Vagina (tissue), 2 donors: ENCODE data around the gene RNF214. TPM values are rescaled to one million over a fixed set of nuclear protein-coding genes. Genes with fewer than 3 reads are reported as not detected.

Experiments used
- DNase-seq, 2 donors: peaks; one replicate each; pipeline ENCODE4 v3.0.0-alpha.2; 2017; ENCODE audit errors: extremely low spot score in 2 of 2
- H3K27ac ChIP-seq: fragments of 200-600 bp; sonication (generic); one replicate; pipeline ENCODE4 v1.5.1; 2019
- H3K27me3 ChIP-seq: fragments of 200-600 bp; sonication (generic); one replicate; pipeline ENCODE4 v1.5.1; 2019
- H3K36me3 ChIP-seq, 2 donors: fragments of 200-600 bp; sonication (generic); one replicate each; pipeline ENCODE4 v1.5.1; 2017 to 2019
- H3K4me1 ChIP-seq: fragments of 200-600 bp; sonication (generic); one replicate; pipeline ENCODE4 v1.5.1; 2019
- H3K4me3 ChIP-seq, 2 donors: fragments of 200-600 bp; sonication (generic); 1 replicate in 1 of 2; 2 replicates in 1 of 2; pipeline ENCODE4 v1.5.1; 2016 to 2019
- H3K9me3 ChIP-seq: fragments of 200-600 bp; sonication (generic); one replicate; pipeline ENCODE4 v1.5.1; 2019
- POLR2A ChIP-seq, 2 donors: fragments of 450-650 bp; IDR thresholded peaks; one replicate each; pipeline ENCODE4 v1.6.1; 2017; ENCODE audit warnings: antibody characterized with exemption in 2 of 2, mild to moderate bottlenecking in 2 of 2, moderate library complexity in 2 of 2
- POLR2AphosphoS5 ChIP-seq, 2 donors: sonication (generic); formaldehyde crosslinking; IDR thresholded peaks; one replicate each; pipeline ENCODE4 v1.9.0; 2017; ENCODE audit warnings: antibody characterized with exemption in 2 of 2, mild to moderate bottlenecking in 2 of 2, low read depth in 1 of 2; ENCODE audit not compliant: insufficient read depth in 1 of 2
- intact Hi-C: fragments of 100-400 bp; cut with DNase I; formaldehyde crosslinking; loops from one replicate; pipeline ENCODE4 v1.15.1; 2023
- total RNA-seq: library from RNA; depleted of rRNA; stranded (reverse); fragments of >200 nt; gene quantifications from one replicate; pipeline ENCODE4 v1.2.3, GENCODE V29; 2016
- TF ChIP-seq, protein P1 (sequence below), 3 experiments: fragments of 450-650 bp in 2 of 3; fragments of 200-600 bp in 1 of 3; sonication (generic) in 1 of 3; IDR thresholded peaks; one replicate each; pipeline ENCODE4 v1.5.1; 2017 to 2019; ENCODE audit warnings: antibody characterized with exemption in 3 of 3, mild to moderate bottlenecking in 2 of 3, moderate library complexity in 2 of 3

The RNF214 gene
- total RNA-seq, 1 donor from 2014 or later = 10.8 TPM

DNA sequence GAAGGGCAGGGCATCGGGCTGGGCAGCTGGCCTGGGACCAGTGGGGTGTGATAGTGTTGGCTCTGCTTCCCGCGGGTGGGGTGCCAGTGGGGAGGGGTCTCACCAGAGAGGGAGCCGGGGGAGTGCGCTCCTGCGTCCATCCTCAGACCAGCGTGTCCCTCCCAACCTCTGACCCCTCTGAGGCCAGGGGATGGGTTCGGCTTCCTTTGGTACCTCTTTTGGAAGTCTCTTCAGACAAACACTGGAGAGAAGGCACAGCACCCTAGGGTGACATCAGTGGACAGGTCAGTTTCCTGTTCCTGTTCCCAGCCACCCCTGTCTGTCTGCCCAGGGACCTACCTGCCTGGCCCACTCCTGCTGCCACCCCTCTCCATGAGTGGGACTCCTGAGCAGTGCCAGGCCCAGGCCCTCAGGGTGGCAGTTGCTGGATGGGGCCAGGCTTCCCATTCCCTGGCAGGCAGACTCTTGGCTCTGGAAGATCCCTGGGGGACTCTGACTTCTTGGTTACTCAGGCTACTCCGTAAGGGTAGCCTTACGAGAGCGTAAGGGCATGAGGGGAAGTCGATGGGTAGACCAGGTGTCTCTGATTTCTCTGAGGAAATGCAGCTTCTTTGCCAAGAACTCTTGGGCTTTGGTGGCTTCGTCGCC is 30.7 kb upstream of the RNF214 start:
- Histone ChIP-seq H3K27ac (peak overlapping the region; percentile 78), H3K9me3 (no peaks in the 10 kb centered on the region), H3K36me3 (peaks cover 0 to 23% of the 10 kb centered on the region in 2 donors), H3K4me1 (peaks cover 21% of the 10 kb centered on the region), H3K27me3 (no peaks in the 10 kb centered on the region), H3K4me3 (peak overlapping the region; percentile 46 to 54)
- intact Hi-C loops = no loop called here
- DNase-seq = no peak
- TF ChIP-seq POLR2AphosphoS5 (IDR thresholded peaks at IDR 0.05; ENCODE audit: insufficient read depth in 1 of 2, low read depth in 1 of 2) (peak in 1 of 2 donors; percentile 22), POLR2A (IDR thresholded peaks at IDR 0.05) (no peak)
- TF ChIP-seq, protein P1, sequence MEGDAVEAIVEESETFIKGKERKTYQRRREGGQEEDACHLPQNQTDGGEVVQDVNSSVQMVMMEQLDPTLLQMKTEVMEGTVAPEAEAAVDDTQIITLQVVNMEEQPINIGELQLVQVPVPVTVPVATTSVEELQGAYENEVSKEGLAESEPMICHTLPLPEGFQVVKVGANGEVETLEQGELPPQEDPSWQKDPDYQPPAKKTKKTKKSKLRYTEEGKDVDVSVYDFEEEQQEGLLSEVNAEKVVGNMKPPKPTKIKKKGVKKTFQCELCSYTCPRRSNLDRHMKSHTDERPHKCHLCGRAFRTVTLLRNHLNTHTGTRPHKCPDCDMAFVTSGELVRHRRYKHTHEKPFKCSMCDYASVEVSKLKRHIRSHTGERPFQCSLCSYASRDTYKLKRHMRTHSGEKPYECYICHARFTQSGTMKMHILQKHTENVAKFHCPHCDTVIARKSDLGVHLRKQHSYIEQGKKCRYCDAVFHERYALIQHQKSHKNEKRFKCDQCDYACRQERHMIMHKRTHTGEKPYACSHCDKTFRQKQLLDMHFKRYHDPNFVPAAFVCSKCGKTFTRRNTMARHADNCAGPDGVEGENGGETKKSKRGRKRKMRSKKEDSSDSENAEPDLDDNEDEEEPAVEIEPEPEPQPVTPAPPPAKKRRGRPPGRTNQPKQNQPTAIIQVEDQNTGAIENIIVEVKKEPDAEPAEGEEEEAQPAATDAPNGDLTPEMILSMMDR (IDR thresholded peaks at IDR 0.05) = no peak

- Histone ChIP-seq H3K36me3 (peaks cover 0 to 23% of the 10 kb centered on the region in 2 donors), H3K9me3 (no peaks in the 10 kb centered on the region), H3K27me3 (no peaks in the 10 kb centered on the region), H3K4me1 (peaks cover 15% of the 10 kb centered on the region), H3K27ac (peak overlapping the region; percentile 78), H3K4me3 (peak overlapping the region; percentile 46 to 54)
- DNase-seq = no peak
- intact Hi-C loops = no loop called here
- TF ChIP-seq, protein P1 (IDR thresholded peaks at IDR 0.05) = no peak
- TF ChIP-seq POLR2AphosphoS5 (IDR thresholded peaks at IDR 0.05; ENCODE audit: insufficient read depth in 1 of 2, low read depth in 1 of 2) = no peak
- TF ChIP-seq POLR2A (IDR thresholded peaks at IDR 0.05) = no peak
Measured at GRCh38 chr11:117202386-117203068, 29.9 kb upstream of the RNF214 start.

DNA sequence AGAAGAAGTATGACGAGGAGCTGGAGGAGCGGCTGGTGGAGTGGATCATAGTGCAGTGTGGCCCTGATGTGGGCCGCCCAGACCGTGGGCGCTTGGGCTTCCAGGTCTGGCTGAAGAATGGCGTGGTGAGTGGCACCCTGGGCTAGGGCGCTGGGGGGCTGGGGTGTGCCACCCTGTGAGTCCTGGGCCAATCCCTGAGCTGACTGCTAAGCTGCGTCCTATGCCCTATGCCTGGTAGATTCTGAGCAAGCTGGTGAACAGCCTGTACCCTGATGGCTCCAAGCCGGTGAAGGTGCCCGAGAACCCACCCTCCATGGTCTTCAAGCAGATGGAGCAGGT is 29.4 kb upstream of the RNF214 start:
- Histone ChIP-seq H3K27ac (peak overlapping the region; percentile 78), H3K9me3 (no peaks in the 10 kb centered on the region), H3K27me3 (no peaks in the 10 kb centered on the region), H3K4me1 (peaks cover 10% of the 10 kb centered on the region), H3K36me3 (peaks cover 0 to 23% of the 10 kb centered on the region in 2 donors), H3K4me3 (peak overlapping the region; percentile 46 to 54)
- TF ChIP-seq, protein P1 (IDR thresholded peaks at IDR 0.05) = no peak
- peak in 1 of 2 donors; percentile 55 for TF ChIP-seq POLR2AphosphoS5 (IDR thresholded peaks at IDR 0.05; ENCODE audit: insufficient read depth in 1 of 2, low read depth in 1 of 2)
- DNase-seq = no peak
- intact Hi-C loops = no loop called here

DNA sequence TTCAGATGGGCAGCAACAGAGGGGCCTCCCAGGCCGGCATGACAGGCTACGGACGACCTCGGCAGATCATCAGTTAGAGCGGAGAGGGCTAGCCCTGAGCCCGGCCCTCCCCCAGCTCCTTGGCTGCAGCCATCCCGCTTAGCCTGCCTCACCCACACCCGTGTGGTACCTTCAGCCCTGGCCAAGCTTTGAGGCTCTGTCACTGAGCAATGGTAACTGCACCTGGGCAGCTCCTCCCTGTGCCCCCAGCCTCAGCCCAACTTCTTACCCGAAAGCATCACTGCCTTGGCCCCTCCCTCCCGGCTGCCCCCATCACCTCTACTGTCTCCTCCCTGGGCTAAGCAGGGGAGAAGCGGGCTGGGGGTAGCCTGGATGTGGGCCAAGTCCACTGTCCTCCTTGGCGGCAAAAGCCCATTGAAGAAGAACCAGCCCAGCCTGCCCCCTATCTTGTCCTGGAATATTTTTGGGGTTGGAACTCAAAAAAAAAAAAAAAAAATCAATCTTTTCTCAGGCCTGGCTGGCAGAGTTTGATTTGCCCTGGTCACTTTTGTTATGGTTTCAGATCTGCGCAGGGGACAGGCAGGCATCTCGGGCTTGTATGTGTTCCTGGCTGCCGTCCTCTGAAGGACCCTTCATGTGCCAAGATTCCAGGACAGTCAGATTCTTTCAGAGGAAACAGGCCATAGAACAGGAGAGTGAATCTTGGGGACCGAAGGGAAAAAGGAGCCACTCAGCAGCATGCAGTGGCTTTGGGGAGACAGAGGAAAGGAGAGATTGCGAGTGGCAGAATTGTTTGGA is 28.0 kb upstream of the RNF214 start:
- H3K36me3 ChIP-seq = peaks cover 0 to 23% of the 10 kb centered on the region in 2 donors
- H3K4me1 ChIP-seq = no peaks in the 10 kb centered on the region
- no peaks in the 10 kb centered on the region for H3K27me3 ChIP-seq
- peak overlapping the region; percentile 78 for H3K27ac ChIP-seq
- peak overlapping the region; percentile 46 to 54 for H3K4me3 ChIP-seq
- peak in 1 of 2 donors; percentile 52 for TF ChIP-seq POLR2AphosphoS5 (IDR thresholded peaks at IDR 0.05; ENCODE audit: insufficient read depth in 1 of 2, low read depth in 1 of 2)
- TF ChIP-seq, protein P1 (IDR thresholded peaks at IDR 0.05) = no peak
- TF ChIP-seq POLR2A (IDR thresholded peaks at IDR 0.05) = no peak
- intact Hi-C loops = no loop called here
- no peaks in the 10 kb centered on the region for H3K9me3 ChIP-seq
- DNase-seq = no peak
